Mesendoderm (in vitro differentiated cells): ENCODE results near the gene PTPRD.

Source experiments
- DNase-seq: peaks from one replicate; pipeline ENCODE4 v3.0.0; 2013
- H2AK5ac ChIP-seq: 2 replicates; pipeline ENCODE4 v1.6.1; 2013; ENCODE audit warnings: low read length, inconsistent platforms
- H2BK120ac ChIP-seq: 2 replicates; pipeline ENCODE4 v1.6.1; 2013; ENCODE audit warnings: low read depth, mild to moderate bottlenecking, low read length, moderate library complexity, mixed read lengths
- H2BK15ac ChIP-seq: replicated peaks from 2 replicates; pipeline ENCODE4 v1.6.1; 2013; ENCODE audit warnings: low read depth, mild to moderate bottlenecking, moderate library complexity
- H2BK5ac ChIP-seq: 2 replicates; pipeline ENCODE4 v1.6.1; 2013; ENCODE audit warnings: low read length, inconsistent platforms
- H3K18ac ChIP-seq: 2 replicates; pipeline ENCODE4 v1.6.1; 2013; ENCODE audit warnings: mild to moderate bottlenecking, low read length, mixed read lengths
- H3K23ac ChIP-seq: one replicate; pipeline ENCODE4 v1.6.1; 2013; ENCODE audit warnings: low read length
- H3K27ac ChIP-seq: 2 replicates; pipeline ENCODE4 v1.5.1; 2013; ENCODE audit warnings: low read depth, mild to moderate bottlenecking, inconsistent platforms, low read length, moderate library complexity
- H3K27me3 ChIP-seq: 2 replicates; pipeline ENCODE4 v1.6.1; 2013; ENCODE audit warnings: low read length, control low read depth, mild to moderate bottlenecking, inconsistent platforms; ENCODE audit not compliant: insufficient read depth, poor library complexity
- H3K36me3 ChIP-seq: 2 replicates; pipeline ENCODE4 v1.6.1; 2013; ENCODE audit warnings: low read length, inconsistent platforms; ENCODE audit not compliant: control insufficient read depth, insufficient read depth
- H3K4ac ChIP-seq: one replicate; pipeline ENCODE4 v1.6.1; 2013; ENCODE audit warnings: low read depth, mild to moderate bottlenecking, low read length, moderate library complexity
- H3K4me1 ChIP-seq: 2 replicates; pipeline ENCODE4 v1.6.1; 2013; ENCODE audit warnings: low read depth, low read length, inconsistent platforms; ENCODE audit not compliant: control insufficient read depth
- H3K4me2 ChIP-seq: 2 replicates; pipeline ENCODE4 v1.6.1; 2013; ENCODE audit warnings: low read length
- H3K4me3 ChIP-seq: 2 replicates; pipeline ENCODE4 v1.5.1; 2013; ENCODE audit warnings: mild to moderate bottlenecking, low read length
- H3K56ac ChIP-seq: one replicate; pipeline ENCODE4 v1.6.1; 2013; ENCODE audit warnings: low read length
- H3K79me1 ChIP-seq: 2 replicates; pipeline ENCODE4 v1.6.1; 2013; ENCODE audit warnings: low read length, inconsistent platforms
- H3K79me2 ChIP-seq: 2 replicates; pipeline ENCODE4 v1.6.1; 2013; ENCODE audit warnings: mild to moderate bottlenecking, low read length; ENCODE audit not compliant: control insufficient read depth, insufficient read depth
- H3K9ac ChIP-seq: 2 replicates; pipeline ENCODE4 v1.6.1; 2013; ENCODE audit warnings: low read length, inconsistent platforms
- H4K5ac ChIP-seq: one replicate; pipeline ENCODE4 v1.6.1; 2013; ENCODE audit warnings: low read length
- H4K8ac ChIP-seq: one replicate; pipeline ENCODE4 v1.6.1; 2013; ENCODE audit warnings: low read depth, mild to moderate bottlenecking, control low read depth, low read length, moderate library complexity
- WGBS: extraction: QIAGEN DNeasy Blood & Tissue Kit; methylation state at CpG from one replicate; pipeline ENCODE4 v1.1.7; 2013; ENCODE audit warnings: low lambda C conversion rate, missing lambda C conversion rate; ENCODE audit not compliant: insufficient coverage; ENCODE audit errors: extremely low coverage; 5-methylcytosine and 5-hydroxymethylcytosine counted together

PTPRD gene

DNA sequence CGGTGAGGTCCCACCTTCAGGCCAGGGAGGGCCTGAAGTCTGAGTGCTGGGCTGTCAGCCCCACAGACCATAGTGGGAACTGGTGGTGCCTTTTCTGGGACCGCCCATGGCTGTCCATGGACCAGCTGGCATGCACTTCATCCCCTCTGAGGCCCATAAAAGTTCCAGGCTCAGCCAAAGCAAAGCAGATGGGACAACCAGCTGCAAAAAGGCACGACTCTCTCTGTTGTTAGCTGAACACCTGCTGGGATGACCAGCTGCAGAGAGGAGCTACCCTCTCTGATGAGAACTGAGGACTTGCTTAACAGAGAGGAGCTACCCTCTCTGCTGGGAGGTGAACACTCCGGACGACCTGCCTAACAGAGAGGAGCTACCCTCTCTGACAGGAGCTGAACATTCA is 1968.9 kb downstream of the PTPRD start:
- H3K4me2 ChIP-seq = no peak overlapping the region
- H3K79me1 ChIP-seq = no peaks in the 10 kb centered on the region
- H4K5ac ChIP-seq = no peak overlapping the region
- H2AK5ac ChIP-seq = no peak overlapping the region
- no peak overlapping the region for H3K18ac ChIP-seq
- H3K23ac ChIP-seq = no peak overlapping the region
- no peaks in the 10 kb centered on the region for H3K27me3 ChIP-seq
- no peaks in the 10 kb centered on the region for H3K4me1 ChIP-seq
- no peak overlapping the region for H2BK15ac ChIP-seq
- no peak overlapping the region for H2BK5ac ChIP-seq
- no peak overlapping the region for H4K8ac ChIP-seq
- H3K4me3 ChIP-seq = no peak overlapping the region
- no peak overlapping the region for H3K56ac ChIP-seq
- no peak overlapping the region for H3K4ac ChIP-seq
- no CpG with 5 or more reads among the region's 5 CpGs for WGBS
- no peaks in the 10 kb centered on the region for H3K79me2 ChIP-seq
- no peak overlapping the region for H3K27ac ChIP-seq
- DNase-seq = no peak
- H3K9ac ChIP-seq = no peak overlapping the region
- H2BK120ac ChIP-seq = no peak overlapping the region
- no peaks in the 10 kb centered on the region for H3K36me3 ChIP-seq

GRCh38 chr9:8643464-8643863 is 1969.3 kb downstream of the PTPRD start:
- H2BK15ac ChIP-seq = no peak overlapping the region
- H3K27me3 ChIP-seq = no peaks in the 10 kb centered on the region
- no peak overlapping the region for H3K18ac ChIP-seq
- H2BK120ac ChIP-seq = no peak overlapping the region
- H3K4ac ChIP-seq = no peak overlapping the region
- no peaks in the 10 kb centered on the region for H3K36me3 ChIP-seq
- H3K9ac ChIP-seq = no peak overlapping the region
- H3K23ac ChIP-seq = no peak overlapping the region
- DNase-seq = no peak
- H3K56ac ChIP-seq = no peak overlapping the region
- no peak overlapping the region for H2BK5ac ChIP-seq
- H3K79me2 ChIP-seq = no peaks in the 10 kb centered on the region
- WGBS = no CpG with 5 or more reads among the region's 6 CpGs
- H3K4me1 ChIP-seq = no peaks in the 10 kb centered on the region
- no peak overlapping the region for H2AK5ac ChIP-seq
- H4K8ac ChIP-seq = no peak overlapping the region
- no peak overlapping the region for H3K27ac ChIP-seq
- no peaks in the 10 kb centered on the region for H3K79me1 ChIP-seq
- H3K4me3 ChIP-seq = no peak overlapping the region
- no peak overlapping the region for H3K4me2 ChIP-seq
- no peak overlapping the region for H4K5ac ChIP-seq

DNA sequence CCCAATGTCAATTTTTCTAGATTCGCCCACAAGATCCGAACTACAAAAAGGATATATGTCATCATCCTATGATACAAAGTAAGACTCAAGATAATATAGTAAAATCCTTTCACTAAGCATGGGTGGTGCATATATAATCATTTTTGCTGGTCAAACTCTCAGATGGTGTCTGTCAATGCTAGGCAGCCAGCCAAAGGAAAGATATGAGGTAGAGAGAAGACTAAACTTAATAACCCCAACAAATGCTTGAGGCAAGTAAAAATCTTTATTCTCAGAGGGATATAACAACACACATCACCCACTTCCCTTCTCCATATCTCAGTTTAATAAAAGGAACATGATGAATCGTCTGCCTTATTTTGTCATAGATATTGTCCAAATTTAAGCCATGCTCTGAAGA is 1972.0 kb downstream of the PTPRD start:
- no peak overlapping the region for H3K23ac ChIP-seq
- H2AK5ac ChIP-seq = no peak overlapping the region
- H3K4me1 ChIP-seq = no peaks in the 10 kb centered on the region
- no peak overlapping the region for H4K8ac ChIP-seq
- no peak overlapping the region for H4K5ac ChIP-seq
- H3K4ac ChIP-seq = no peak overlapping the region
- no peaks in the 10 kb centered on the region for H3K79me2 ChIP-seq
- DNase-seq = no peak
- no peak overlapping the region for H3K4me2 ChIP-seq
- H3K27ac ChIP-seq = no peak overlapping the region
- H3K79me1 ChIP-seq = no peaks in the 10 kb centered on the region
- H3K56ac ChIP-seq = no peak overlapping the region
- no peak overlapping the region for H2BK5ac ChIP-seq
- no peaks in the 10 kb centered on the region for H3K36me3 ChIP-seq
- no peaks in the 10 kb centered on the region for H3K27me3 ChIP-seq
- no peak overlapping the region for H2BK120ac ChIP-seq
- H2BK15ac ChIP-seq = no peak overlapping the region
- no peak overlapping the region for H3K9ac ChIP-seq
- H3K18ac ChIP-seq = no peak overlapping the region
- no CpG with 5 or more reads among the region's 3 CpGs for WGBS
- H3K4me3 ChIP-seq = no peak overlapping the region

- Histone ChIP-seq H3K4ac (no peak overlapping the region), H3K56ac (no peak overlapping the region), H3K9ac (no peak overlapping the region), H3K18ac (no peak overlapping the region), H3K4me1 (no peaks in the 10 kb centered on the region), H3K4me3 (no peak overlapping the region), H2BK120ac (no peak overlapping the region), H4K8ac (no peak overlapping the region), H3K79me1 (no peaks in the 10 kb centered on the region), H2AK5ac (no peak overlapping the region), H2BK15ac (no peak overlapping the region), H3K36me3 (no peaks in the 10 kb centered on the region), H4K5ac (no peak overlapping the region), H2BK5ac (no peak overlapping the region), H3K79me2 (no peaks in the 10 kb centered on the region), H3K23ac (no peak overlapping the region), H3K27me3 (no peaks in the 10 kb centered on the region), H3K27ac (no peak overlapping the region), H3K4me2 (no peak overlapping the region)
- no CpG with 5 or more reads among the region's 1 CpG for WGBS
- DNase-seq = no peak
Observed at GRCh38 chr9:8637626-8638025, 1975.2 kb downstream of the PTPRD start.

DNA sequence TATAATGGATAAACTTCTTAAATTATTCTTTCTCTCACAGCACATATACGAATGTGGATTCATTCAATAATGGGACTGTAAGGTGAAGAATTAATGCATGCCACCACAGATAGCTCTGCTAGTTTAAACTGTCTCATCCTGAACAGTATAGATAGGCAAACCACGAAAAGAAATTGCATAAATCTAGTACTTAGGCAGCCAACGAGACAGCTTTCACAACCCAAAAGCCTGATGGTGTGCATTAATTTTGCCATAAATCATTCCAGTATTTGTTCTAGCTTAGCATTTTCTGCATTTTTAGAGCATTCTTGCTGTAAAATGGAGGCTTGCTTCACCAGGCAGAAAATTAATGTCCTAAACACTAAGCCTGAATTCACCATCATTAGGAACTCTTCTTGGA is 1979.0 kb downstream of the PTPRD start:
- no peak overlapping the region for H2AK5ac ChIP-seq
- no peak for DNase-seq
- H3K27me3 ChIP-seq = no peaks in the 10 kb centered on the region
- no peak overlapping the region for H3K4ac ChIP-seq
- no peak overlapping the region for H3K18ac ChIP-seq
- H2BK120ac ChIP-seq = no peak overlapping the region
- no peaks in the 10 kb centered on the region for H3K36me3 ChIP-seq
- no peaks in the 10 kb centered on the region for H3K4me1 ChIP-seq
- H3K79me2 ChIP-seq = no peaks in the 10 kb centered on the region
- no peak overlapping the region for H4K5ac ChIP-seq
- H3K4me3 ChIP-seq = no peak overlapping the region
- H2BK15ac ChIP-seq = no peak overlapping the region
- H3K4me2 ChIP-seq = no peak overlapping the region
- no peak overlapping the region for H2BK5ac ChIP-seq
- H3K23ac ChIP-seq = no peak overlapping the region
- H3K9ac ChIP-seq = no peak overlapping the region
- H3K79me1 ChIP-seq = no peaks in the 10 kb centered on the region
- no peak overlapping the region for H4K8ac ChIP-seq
- no CpG with 5 or more reads among the region's 3 CpGs for WGBS
- no peak overlapping the region for H3K27ac ChIP-seq
- H3K56ac ChIP-seq = no peak overlapping the region

DNA sequence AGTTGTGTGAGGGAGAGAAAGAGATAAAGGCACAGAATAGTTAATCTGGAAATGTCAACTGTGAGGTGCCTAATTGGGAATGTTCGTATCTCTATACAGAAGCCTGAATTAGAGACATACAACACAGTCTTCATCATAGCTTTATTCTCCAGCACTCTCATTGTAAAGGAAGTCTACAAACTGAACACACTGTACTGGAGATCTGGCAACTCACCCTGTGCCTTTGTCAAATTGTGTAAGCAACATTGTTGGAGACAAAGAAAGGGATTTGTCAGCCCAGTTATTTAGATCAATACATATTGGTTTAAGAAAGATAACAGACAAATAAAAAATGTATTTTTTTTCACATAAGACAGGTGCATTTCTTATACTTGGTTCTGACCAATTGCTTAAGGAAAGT is 1980.3 kb downstream of the PTPRD start:
- Histone ChIP-seq H3K18ac (no peak overlapping the region), H3K56ac (no peak overlapping the region), H3K9ac (no peak overlapping the region), H2BK120ac (no peak overlapping the region), H3K4me2 (no peak overlapping the region), H2BK15ac (no peak overlapping the region), H3K4me1 (no peaks in the 10 kb centered on the region), H3K79me2 (no peaks in the 10 kb centered on the region), H3K4me3 (no peak overlapping the region), H3K23ac (no peak overlapping the region), H2AK5ac (no peak overlapping the region), H4K5ac (no peak overlapping the region), H3K27me3 (no peaks in the 10 kb centered on the region), H3K4ac (no peak overlapping the region), H3K36me3 (no peaks in the 10 kb centered on the region), H3K79me1 (no peaks in the 10 kb centered on the region), H2BK5ac (no peak overlapping the region), H3K27ac (no peak overlapping the region), H4K8ac (no peak overlapping the region)
- DNase-seq = no peak
- WGBS = no CpG with 5 or more reads among the region's 1 CpG
